HepG2 (cell line): ENCODE measurements around the gene TUBB4A. TPM values are rescaled to one million over a fixed set of nuclear protein-coding genes. Genes with fewer than 3 reads are reported as not detected.

Experiments used
- DNMT3B ChIP-seq: conservative IDR thresholded peaks from 2 replicates; pipeline ENCODE4 v1.6.1; 2016; ENCODE audit warnings: missing biosample characterization, control low read depth
- EED ChIP-seq: sonication (generic); formaldehyde crosslinking; IDR thresholded peaks from 2 replicates; pipeline ENCODE4 v1.5.0; 2020; ENCODE audit warnings: mild to moderate bottlenecking, missing genetic modification reagents
- GABPA ChIP-seq, 2 experiments: IDR thresholded peaks; 2 replicates each; pipeline ENCODE4 v1.6.1; 2011 to 2016; ENCODE audit warnings: low read depth in 2 of 2, low read length in 1 of 2, missing biosample characterization in 1 of 2, missing genetic modification characterization in 1 of 2
- PHF5A ChIP-seq: IDR thresholded peaks from one replicate; pipeline ENCODE4 v1.6.1; 2018; ENCODE audit warnings: low read depth, missing genetic modification reagents; ENCODE audit not compliant: unreplicated experiment
- PHF8 ChIP-seq: sonication (generic); formaldehyde crosslinking; IDR thresholded peaks from 2 replicates; pipeline ENCODE4 v1.5.0; 2020; ENCODE audit warnings: missing genetic modification reagents
- RFX3 ChIP-seq: IDR thresholded peaks from 2 replicates; pipeline ENCODE4 v1.6.1; 2016; ENCODE audit warnings: missing biosample characterization, missing genetic modification reagents
- SP2 ChIP-seq: sonication (generic); formaldehyde crosslinking; IDR thresholded peaks from 2 replicates; pipeline ENCODE4 v1.5.1; 2020; ENCODE audit warnings: mild to moderate bottlenecking, missing genetic modification reagents
- SP4 ChIP-seq: sonication (generic); formaldehyde crosslinking; IDR thresholded peaks from 2 replicates; pipeline ENCODE4 v1.8.1; 2023; ENCODE audit warnings: mild to moderate bottlenecking, missing genetic modification reagents
- ZBTB25 ChIP-seq: IDR thresholded peaks from 2 replicates; pipeline ENCODE4 v1.6.1; 2018; ENCODE audit warnings: missing genetic modification reagents
- ZEB1 ChIP-seq: IDR thresholded peaks from 2 replicates; pipeline ENCODE4 v1.6.1; 2012; ENCODE audit warnings: mild to moderate bottlenecking, low read depth, inconsistent platforms; ENCODE audit not compliant: insufficient replicate concordance
- ZNF20 ChIP-seq: sonication (generic); formaldehyde crosslinking; IDR thresholded peaks from 2 replicates; pipeline ENCODE4 v1.4.0; 2020; ENCODE audit warnings: mild to moderate bottlenecking, moderate library complexity, missing genetic modification reagents
- ZNF746 ChIP-seq: sonication (generic); formaldehyde crosslinking; IDR thresholded peaks from 2 replicates; pipeline ENCODE4 v1.8.0; 2022; ENCODE audit warnings: mild to moderate bottlenecking, missing genetic modification reagents
- ZNF777 ChIP-seq: sonication (generic); formaldehyde crosslinking; IDR thresholded peaks from 2 replicates; pipeline ENCODE4 v1.4.0; 2020; ENCODE audit warnings: missing genetic modification reagents
- polyA plus RNA-seq, 8 experiments: library from polyadenylated mRNA; depleted of rRNA in 3 of 8; stranded (reverse) in 7 of 8; unstranded in 1 of 8; fragments of >200 nt; fragmentation: Illumina TruSeq in 4 of 8; extraction: Trizol in 4 of 8; gene quantifications; 2 replicates each; pipeline versions ENCODE4 v1.2.1 to v1.2.3, GENCODE V29; 2011 to 2016; ENCODE audit warnings: low read depth in 4 of 8, missing spikeins in 1 of 8, mixed read lengths in 1 of 8; ENCODE audit not compliant: insufficient read depth in 1 of 8
- total RNA-seq, 5 experiments: library from RNA; depleted of rRNA; stranded (reverse); fragments of >200 nt; fragmentation: Illumina TruSeq; extraction: Trizol; gene quantifications; 2 replicates each; pipeline ENCODE4 v1.2.3, GENCODE V29; 2016; ENCODE audit warnings: low read depth in 1 of 5
- TF ChIP-seq, protein P1 (sequence below): sonication (generic); formaldehyde crosslinking; IDR thresholded peaks from 2 replicates; pipeline ENCODE4 v1.4.0; 2020; ENCODE audit warnings: missing genetic modification reagents
- TF ChIP-seq, protein P2 (sequence below): IDR thresholded peaks from 2 replicates; pipeline ENCODE4 v1.6.1; 2016; ENCODE audit warnings: control low read depth

Gene TUBB4A
- total and polyA plus RNA-seq, 2 of the 13 experiments (the other 11 are each of a cell fraction or from before 2014, with no cell fraction given) = not detected

- TF ChIP-seq, protein P1, sequence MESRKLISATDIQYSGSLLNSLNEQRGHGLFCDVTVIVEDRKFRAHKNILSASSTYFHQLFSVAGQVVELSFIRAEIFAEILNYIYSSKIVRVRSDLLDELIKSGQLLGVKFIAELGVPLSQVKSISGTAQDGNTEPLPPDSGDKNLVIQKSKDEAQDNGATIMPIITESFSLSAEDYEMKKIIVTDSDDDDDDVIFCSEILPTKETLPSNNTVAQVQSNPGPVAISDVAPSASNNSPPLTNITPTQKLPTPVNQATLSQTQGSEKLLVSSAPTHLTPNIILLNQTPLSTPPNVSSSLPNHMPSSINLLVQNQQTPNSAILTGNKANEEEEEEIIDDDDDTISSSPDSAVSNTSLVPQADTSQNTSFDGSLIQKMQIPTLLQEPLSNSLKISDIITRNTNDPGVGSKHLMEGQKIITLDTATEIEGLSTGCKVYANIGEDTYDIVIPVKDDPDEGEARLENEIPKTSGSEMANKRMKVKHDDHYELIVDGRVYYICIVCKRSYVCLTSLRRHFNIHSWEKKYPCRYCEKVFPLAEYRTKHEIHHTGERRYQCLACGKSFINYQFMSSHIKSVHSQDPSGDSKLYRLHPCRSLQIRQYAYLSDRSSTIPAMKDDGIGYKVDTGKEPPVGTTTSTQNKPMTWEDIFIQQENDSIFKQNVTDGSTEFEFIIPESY (CRISPR knock-in tag) = 0 out of 2 replicates have a peak, but pooled peaks have one; percentile 17
- TF ChIP-seq ZNF746 (CRISPR knock-in tag) (0 out of 2 replicates have a peak, but pooled peaks have one; percentile 9), ZBTB25 (CRISPR knock-in tag) (0 out of 2 replicates have a peak, but pooled peaks have one; percentile 25), PHF8 (CRISPR knock-in tag) (no peak), GABPA (IDR thresholded peaks at IDR 0.05; ENCODE audit: low read depth, low read length) (no peak), GABPA (CRISPR knock-in tag; IDR thresholded peaks at IDR 0.05; ENCODE audit: low read depth) (0 out of 2 replicates have a peak, but pooled peaks have one; percentile 56), PHF5A (CRISPR knock-in tag) (no peak), ZNF777 (0 out of 2 replicates have a peak, but pooled peaks have one; percentile 13), ZEB1 (peak; percentile 21), RFX3 (CRISPR knock-in tag) (no peak), SP4 (CRISPR knock-in tag) (peak; percentile 24; the same call in 1 of the 2 replicates), SP2 (CRISPR knock-in tag) (peak; percentile 53), ZNF20 (CRISPR knock-in tag) (no peak), DNMT3B (no peak), EED (CRISPR knock-in tag) (peak; percentile 77)
- TF ChIP-seq, protein P2, sequence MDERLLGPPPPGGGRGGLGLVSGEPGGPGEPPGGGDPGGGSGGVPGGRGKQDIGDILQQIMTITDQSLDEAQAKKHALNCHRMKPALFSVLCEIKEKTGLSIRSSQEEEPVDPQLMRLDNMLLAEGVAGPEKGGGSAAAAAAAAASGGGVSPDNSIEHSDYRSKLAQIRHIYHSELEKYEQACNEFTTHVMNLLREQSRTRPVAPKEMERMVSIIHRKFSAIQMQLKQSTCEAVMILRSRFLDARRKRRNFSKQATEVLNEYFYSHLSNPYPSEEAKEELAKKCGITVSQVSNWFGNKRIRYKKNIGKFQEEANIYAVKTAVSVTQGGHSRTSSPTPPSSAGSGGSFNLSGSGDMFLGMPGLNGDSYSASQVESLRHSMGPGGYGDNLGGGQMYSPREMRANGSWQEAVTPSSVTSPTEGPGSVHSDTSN = peak; percentile 72
These were observed 14.0 kb upstream of the TUBB4A start (continued) for GRCh38 chr19:6516018-6516658.
